Effector memory CD8-positive, alpha-beta T cell (primary cell): ENCODE measurements around the gene CLDN20.
"Not testable (repeated sequence)": the region's sequence is repeated elsewhere in the genome, so short reads cannot be mapped to it uniquely, and the experiment has no call there.

ENCODE experiments used
- ATAC-seq: fragments of 150-1000 bp; cut with Tn5 transposase; replicated peaks from 2 replicates; pipeline ENCODE4 v1.10.0; 2021; ENCODE audit warnings: mild to moderate bottlenecking, moderate library complexity
- DNase-seq, 3 experiments: peaks; one replicate each; pipeline ENCODE4 v3.0.0; 2021
- H3K27ac Mint-ChIP-seq, 2 donors: one replicate each; pipeline ENCODE4 v1.8.0; 2022; ENCODE audit warnings: mild to moderate bottlenecking in 2 of 2, mixed read lengths in 2 of 2, moderate library complexity in 2 of 2
- H3K27me3 Mint-ChIP-seq, 2 donors: one replicate each; pipeline ENCODE4 v1.8.0; 2022; ENCODE audit warnings: mixed read lengths in 2 of 2
- H3K36me3 Mint-ChIP-seq: one replicate; pipeline ENCODE4 v1.8.0; 2022; ENCODE audit warnings: mild to moderate bottlenecking, moderate library complexity, mixed read lengths; ENCODE audit not compliant: insufficient read depth
- H3K4me1 Mint-ChIP-seq, 2 donors: one replicate each; pipeline ENCODE4 v1.8.0; 2022; ENCODE audit warnings: low read depth in 2 of 2, mixed read lengths in 2 of 2
- H3K4me3 Mint-ChIP-seq, 2 donors: one replicate each; pipeline ENCODE4 v1.8.0; 2022; ENCODE audit warnings: mild to moderate bottlenecking in 2 of 2, mixed read lengths in 2 of 2, moderate library complexity in 2 of 2
- H3K9me3 Mint-ChIP-seq, 2 donors: one replicate each; pipeline ENCODE4 v1.8.0; 2022; ENCODE audit warnings: mixed read lengths in 2 of 2

Gene CLDN20

GRCh38 chr6:155264693-155265320 lies 994 bp downstream of the CLDN20 start:
- ATAC-seq: no peak
- H3K4me3 Mint-ChIP-seq: no peak overlapping the region
- no peak for DNase-seq
- H3K36me3 Mint-ChIP-seq: peaks cover 13% of the 10 kb centered on the region
- peaks cover 9 to 14% of the 10 kb centered on the region in 2 donors for H3K4me1 Mint-ChIP-seq
- no peaks in the 10 kb centered on the region for H3K9me3 Mint-ChIP-seq
- no peaks in the 10 kb centered on the region for H3K27me3 Mint-ChIP-seq
- H3K27ac Mint-ChIP-seq: peak overlapping the region in 1 of 2 donors; percentile 80

DNA sequence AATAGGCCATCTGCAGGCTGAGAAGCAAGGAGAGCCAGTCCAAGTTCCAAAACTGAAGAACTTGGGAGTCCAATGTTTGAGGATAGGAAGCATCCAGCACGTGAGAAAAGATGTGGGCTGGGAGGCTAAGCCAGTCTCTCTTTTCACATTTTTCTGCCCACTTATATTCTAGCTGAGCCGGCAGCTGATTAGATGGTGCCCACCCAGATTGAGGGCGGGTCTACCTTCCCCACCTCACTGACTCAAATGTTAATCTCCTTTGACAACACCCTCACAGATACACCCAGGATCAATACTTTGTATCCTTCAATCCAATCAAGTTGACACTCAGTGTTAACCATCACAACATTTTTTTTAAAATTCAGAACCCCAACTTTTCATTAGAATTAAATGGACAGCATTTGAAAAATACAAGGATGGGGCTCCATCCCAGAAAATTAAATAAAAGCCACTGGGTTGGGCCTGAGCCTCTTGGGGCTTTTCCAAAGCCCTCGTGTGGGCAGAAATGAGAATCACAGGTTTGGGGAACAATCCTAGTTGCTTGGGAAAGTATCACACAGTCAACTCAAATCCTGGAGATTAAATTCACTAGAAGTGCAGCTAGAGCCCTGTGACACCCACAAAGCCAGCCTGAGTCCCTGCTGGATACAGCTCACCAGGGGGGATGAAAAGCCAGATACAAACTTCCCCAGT lies 2.2 kb downstream of the CLDN20 start:
- Mint-ChIP-seq H3K27ac (no peak overlapping the region), H3K36me3 (peaks cover 7% of the 10 kb centered on the region), H3K4me3 (no peak overlapping the region), H3K27me3 (no peaks in the 10 kb centered on the region), H3K4me1 (peaks cover 9 to 14% of the 10 kb centered on the region in 2 donors), H3K9me3 (no peaks in the 10 kb centered on the region)
- DNase-seq: no peak
- ATAC-seq: no peak

GRCh38 chr6:155267411-155267810 lies 3.6 kb downstream of the CLDN20 start:
- ATAC-seq (no peak), DNase-seq (no peak)
- H3K4me3 Mint-ChIP-seq: no peak overlapping the region
- H3K27me3 Mint-ChIP-seq: no peaks in the 10 kb centered on the region
- peaks cover 4 to 7% of the 10 kb centered on the region in 2 donors for H3K4me1 Mint-ChIP-seq
- peak overlapping the region in 1 of 2 donors; percentile 1 for H3K27ac Mint-ChIP-seq
- no peaks in the 10 kb centered on the region for H3K9me3 Mint-ChIP-seq
- H3K36me3 Mint-ChIP-seq: peaks cover 4% of the 10 kb centered on the region

GRCh38 chr6:155268088-155268867 lies 4.5 kb downstream of the CLDN20 start:
- DNase-seq (peak in 1 of 3 experiments; percentile 7), ATAC-seq (peak; percentile 51)
- H3K27ac Mint-ChIP-seq: peak overlapping the region in 1 of 2 donors; percentile 1
- H3K27me3 Mint-ChIP-seq, H3K36me3 Mint-ChIP-seq, H3K4me1 Mint-ChIP-seq, H3K4me3 Mint-ChIP-seq, H3K9me3 Mint-ChIP-seq: not testable (repeated sequence)

- Mint-ChIP-seq H3K27me3 (no peaks in the 10 kb centered on the region), H3K27ac (peak overlapping the region in 1 of 2 donors; percentile 5), H3K4me3 (no peak overlapping the region), H3K4me1 (peaks cover 7 to 13% of the 10 kb centered on the region in 2 donors), H3K36me3 (peaks cover 10% of the 10 kb centered on the region), H3K9me3 (no peaks in the 10 kb centered on the region)
- DNase-seq (no peak), ATAC-seq (no peak)
Measured at GRCh38 chr6:155269765-155270164, 6.0 kb downstream of the CLDN20 start.

DNA sequence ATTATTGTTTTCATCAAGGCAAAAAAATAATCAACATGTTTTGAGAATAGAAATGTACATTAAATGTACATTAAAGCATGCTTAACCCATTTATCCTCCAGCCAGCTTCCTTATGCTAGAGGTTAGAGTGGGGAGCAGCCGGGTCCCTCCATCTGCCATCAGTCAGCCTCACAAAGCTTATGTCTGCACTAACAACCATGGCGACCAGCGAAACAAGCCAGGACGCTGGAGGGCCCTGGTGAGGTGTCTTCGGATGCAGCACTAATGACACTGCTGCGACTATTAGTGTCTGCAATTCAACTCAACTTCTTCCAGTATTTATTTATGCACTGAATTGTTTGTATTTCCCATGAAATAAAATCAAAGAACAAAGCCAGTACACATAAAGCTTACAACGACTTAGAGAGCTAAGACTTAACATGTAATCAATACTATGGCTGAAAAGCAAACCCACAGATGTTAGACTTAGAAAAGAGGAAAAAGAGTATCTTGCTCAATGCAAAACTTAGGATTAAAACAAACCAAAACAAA lies 6.8 kb downstream of the CLDN20 start:
- ATAC-seq (no peak), DNase-seq (no peak)
- Mint-ChIP-seq H3K27ac (no peak overlapping the region), H3K9me3 (no peaks in the 10 kb centered on the region), H3K4me3 (no peak overlapping the region), H3K4me1 (peaks cover 9 to 16% of the 10 kb centered on the region in 2 donors), H3K36me3 (peaks cover 13% of the 10 kb centered on the region), H3K27me3 (no peaks in the 10 kb centered on the region)

DNA sequence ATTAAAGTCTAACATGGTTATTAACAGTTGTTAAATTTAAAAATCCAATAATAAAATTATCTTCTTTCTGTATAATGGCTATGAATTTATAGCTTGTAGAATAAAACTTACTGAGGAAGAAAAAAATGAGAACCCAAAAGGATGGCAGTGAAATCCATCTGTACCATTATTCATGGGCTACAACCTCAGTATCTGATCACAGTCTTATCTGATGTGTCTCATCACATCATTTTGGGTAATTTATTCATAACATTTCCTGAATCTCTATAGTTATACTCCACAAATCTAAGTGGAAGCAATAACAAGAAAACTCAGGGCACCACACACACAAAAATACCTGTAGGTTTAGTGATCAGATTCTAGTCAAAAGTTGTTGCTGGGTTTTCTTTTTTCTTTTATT lies 7.3 kb downstream of the CLDN20 start:
- ATAC-seq: no peak
- Mint-ChIP-seq H3K36me3 (peaks cover 13% of the 10 kb centered on the region), H3K4me1 (peaks cover 9 to 20% of the 10 kb centered on the region in 2 donors)

DNA sequence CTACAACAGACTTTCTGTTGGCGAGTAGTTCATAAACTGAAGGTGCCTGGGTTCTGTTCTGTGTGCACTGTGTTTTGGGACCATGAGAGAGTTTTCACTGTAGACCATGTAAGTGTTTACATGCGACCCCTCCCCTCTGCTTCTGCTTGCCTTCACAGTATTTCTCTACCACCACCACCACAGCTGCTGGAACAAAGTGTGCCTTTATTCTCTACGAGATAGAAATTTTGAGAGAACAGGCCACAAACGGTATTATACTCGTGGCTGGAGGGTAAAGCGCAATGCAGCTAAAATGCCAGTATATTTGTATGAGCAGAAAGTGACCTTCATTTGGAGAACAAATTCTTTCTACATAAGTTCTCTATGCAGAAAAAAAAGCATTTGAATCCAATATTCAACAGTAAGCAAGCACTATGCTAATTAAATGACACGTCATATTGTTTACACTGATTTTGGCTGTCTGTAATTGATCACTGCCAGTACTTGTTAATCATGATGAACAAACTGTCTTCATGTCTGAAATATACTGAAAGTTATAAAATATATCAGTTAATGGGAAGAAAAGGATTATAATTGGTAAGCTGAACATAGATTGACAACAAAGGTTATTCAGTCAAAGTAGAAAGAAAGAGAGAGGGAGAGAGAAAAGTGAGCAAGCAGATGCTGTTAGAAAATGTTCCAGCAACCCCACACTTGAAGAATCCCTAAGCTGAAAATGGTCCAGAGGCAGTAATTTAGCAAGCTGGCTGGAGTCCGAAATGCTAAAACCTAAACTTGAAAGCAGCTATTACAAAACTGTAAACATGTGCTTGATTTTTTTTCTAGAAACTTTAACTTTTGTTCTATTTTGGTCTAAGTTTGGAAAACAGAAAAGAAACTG lies 8.8 kb downstream of the CLDN20 start:
- Mint-ChIP-seq H3K27ac (no peak overlapping the region), H3K36me3 (peaks cover 13% of the 10 kb centered on the region), H3K9me3 (no peaks in the 10 kb centered on the region), H3K4me1 (peaks cover 9 to 20% of the 10 kb centered on the region in 2 donors), H3K4me3 (no peak overlapping the region), H3K27me3 (no peaks in the 10 kb centered on the region)
- no peak for ATAC-seq
- DNase-seq: no peak

More for the DNA sequence above, 7.3 kb downstream of the CLDN20 start:
- Mint-ChIP-seq H3K27me3 (no peaks in the 10 kb centered on the region), H3K27ac (no peak overlapping the region), H3K4me3 (no peak overlapping the region), H3K9me3 (no peaks in the 10 kb centered on the region)
- DNase-seq: no peak

GRCh38 chr6:155273431-155273830 lies 9.6 kb downstream of the CLDN20 start:
- peaks cover 13% of the 10 kb centered on the region for H3K36me3 Mint-ChIP-seq
- no peaks in the 10 kb centered on the region for H3K9me3 Mint-ChIP-seq
- no peak overlapping the region for H3K4me3 Mint-ChIP-seq
- no peaks in the 10 kb centered on the region for H3K27me3 Mint-ChIP-seq
- ATAC-seq (no peak), DNase-seq (no peak)
- H3K4me1 Mint-ChIP-seq: peaks cover 11 to 18% of the 10 kb centered on the region in 2 donors
- peak overlapping the region in 1 of 2 donors; percentile 3 for H3K27ac Mint-ChIP-seq

DNA sequence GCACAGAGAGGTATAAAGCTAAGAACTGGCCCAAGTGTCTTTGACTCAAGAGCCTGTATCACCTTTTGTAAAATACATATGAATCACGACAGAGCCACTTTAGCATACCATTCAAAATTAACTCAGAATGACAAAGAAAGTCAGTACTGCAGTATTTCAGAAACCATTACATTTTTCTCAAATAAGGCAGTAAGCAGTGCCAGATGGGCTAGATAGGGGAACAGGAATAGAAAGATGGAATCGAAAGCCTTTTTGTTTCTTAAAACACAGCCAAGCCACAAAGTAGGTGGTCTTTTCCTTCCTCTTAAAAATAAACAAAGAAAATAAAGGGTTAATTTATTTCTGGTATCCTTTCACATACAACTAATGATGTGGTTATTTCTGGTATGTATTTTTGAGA lies 10.3 kb downstream of the CLDN20 start:
- H3K36me3 Mint-ChIP-seq: peaks cover 13% of the 10 kb centered on the region
- no peaks in the 10 kb centered on the region for H3K27me3 Mint-ChIP-seq
- H3K27ac Mint-ChIP-seq: peak overlapping the region in 1 of 2 donors; percentile 3
- H3K4me1 Mint-ChIP-seq: peaks cover 11 to 24% of the 10 kb centered on the region in 2 donors
- H3K4me3 Mint-ChIP-seq: no peak overlapping the region
- ATAC-seq (no peak), DNase-seq (no peak)
- no peaks in the 10 kb centered on the region for H3K9me3 Mint-ChIP-seq

DNA sequence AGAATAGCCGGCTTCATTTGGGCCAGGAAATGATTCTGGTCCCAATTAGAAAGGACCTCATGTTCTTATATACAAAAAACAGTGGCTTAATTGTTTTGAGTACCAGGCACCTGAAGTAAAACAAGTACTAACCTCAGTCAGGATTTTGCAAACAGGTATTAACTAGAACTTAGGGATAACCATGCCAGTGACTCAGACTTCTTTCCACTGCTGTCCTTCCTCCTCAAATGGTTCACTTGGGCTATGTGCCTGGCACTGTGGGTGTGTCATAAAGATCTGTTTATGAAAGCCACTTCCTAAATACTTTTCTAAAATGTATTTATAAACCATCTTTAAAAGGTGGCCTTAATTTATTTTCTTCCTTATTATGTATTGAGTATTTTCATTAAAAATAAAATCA lies 10.7 kb downstream of the CLDN20 start:
- no peak overlapping the region for H3K4me3 Mint-ChIP-seq
- H3K27me3 Mint-ChIP-seq: no peaks in the 10 kb centered on the region
- ATAC-seq (no peak), DNase-seq (no peak)
- H3K9me3 Mint-ChIP-seq: no peaks in the 10 kb centered on the region
- H3K27ac Mint-ChIP-seq: no peak overlapping the region
- peaks cover 13% of the 10 kb centered on the region for H3K36me3 Mint-ChIP-seq
- H3K4me1 Mint-ChIP-seq: peaks cover 11 to 26% of the 10 kb centered on the region in 2 donors

GRCh38 chr6:155275808-155276480 lies 12.1 kb downstream of the CLDN20 start:
- no peaks in the 10 kb centered on the region for H3K27me3 Mint-ChIP-seq
- ATAC-seq: no peak
- no peaks in the 10 kb centered on the region for H3K9me3 Mint-ChIP-seq
- DNase-seq: no peak
- no peak overlapping the region for H3K4me3 Mint-ChIP-seq
- H3K36me3 Mint-ChIP-seq: peaks cover 19% of the 10 kb centered on the region
- H3K27ac Mint-ChIP-seq: no peak overlapping the region
- H3K4me1 Mint-ChIP-seq: peaks cover 13 to 32% of the 10 kb centered on the region in 2 donors
